Endodermal cell (in vitro differentiated cells): ENCODE data around the gene KIF12. TPM values are rescaled to one million over a fixed set of nuclear protein-coding genes. Genes with fewer than 3 reads are reported as not detected.

ENCODE experiments used
- DNase-seq: peaks from one replicate; pipeline ENCODE4 v3.0.0-alpha.2; 2017
- H3K27ac ChIP-seq: 2 replicates; pipeline ENCODE4 v1.5.1; 2013; ENCODE audit warnings: mild to moderate bottlenecking, low read depth, low read length, moderate library complexity
- H3K27me3 ChIP-seq: 2 replicates; pipeline ENCODE4 v1.6.1; 2013; ENCODE audit warnings: mild to moderate bottlenecking, low read length, moderate library complexity; ENCODE audit not compliant: insufficient read depth, control insufficient read depth, poor library complexity, severe bottlenecking
- H3K36me3 ChIP-seq: 2 replicates; pipeline ENCODE4 v1.7.0; 2013; ENCODE audit warnings: mild to moderate bottlenecking, low read length, moderate library complexity; ENCODE audit not compliant: control insufficient read depth, insufficient read depth
- H3K4me1 ChIP-seq: one replicate; pipeline ENCODE4 v1.7.0; 2013; ENCODE audit warnings: low read length; ENCODE audit not compliant: control insufficient read depth, insufficient read depth
- H3K4me3 ChIP-seq: 2 replicates; pipeline ENCODE4 v1.5.1; 2013; ENCODE audit warnings: mild to moderate bottlenecking, low read length, moderate library complexity
- H3K9ac ChIP-seq: 2 replicates; pipeline ENCODE4 v1.6.1; 2013; ENCODE audit warnings: mild to moderate bottlenecking, low read length, moderate library complexity; ENCODE audit not compliant: poor library complexity, severe bottlenecking; ENCODE audit errors: extremely low read depth
- H3K9me3 ChIP-seq: 2 replicates; pipeline ENCODE4 v1.6.1; 2013; ENCODE audit warnings: mild to moderate bottlenecking, low read length, moderate library complexity; ENCODE audit not compliant: control insufficient read depth
- H3K27ac Mint-ChIP-seq: 2 replicates; pipeline ENCODE4 v1.8.0; 2020; ENCODE audit warnings: mixed read lengths
- H3K27me3 Mint-ChIP-seq: 2 replicates; pipeline ENCODE4 v1.8.0; 2021; ENCODE audit warnings: mild to moderate bottlenecking, mixed read lengths; ENCODE audit not compliant: insufficient read depth
- H3K36me3 Mint-ChIP-seq: 2 replicates; pipeline ENCODE4 v1.8.0; 2020; ENCODE audit warnings: low read depth, mixed read lengths
- H3K4me1 Mint-ChIP-seq: 2 replicates; pipeline ENCODE4 v1.8.0; 2020; ENCODE audit warnings: mixed read lengths
- H3K4me3 Mint-ChIP-seq: 2 replicates; pipeline ENCODE4 v1.8.0; 2020; ENCODE audit warnings: mild to moderate bottlenecking, moderate library complexity, mixed read lengths
- H3K9me3 Mint-ChIP-seq: 2 replicates; pipeline ENCODE4 v1.8.0; 2020; ENCODE audit warnings: mild to moderate bottlenecking, mixed read lengths
- WGBS, 2 experiments: methylation state at CpG; one replicate each; pipeline versions ENCODE4 v1.1.5 to v1.1.7; 2013; ENCODE audit warnings: missing lambda C conversion rate in 2 of 2, mixed read lengths in 1 of 2; ENCODE audit not compliant: insufficient coverage in 1 of 2, insufficient read length in 1 of 2; 5-methylcytosine and 5-hydroxymethylcytosine counted together
- total RNA-seq, 2 donors: library from RNA; stranded (reverse); fragmentation: NEBNext Ultra II Directional in 1 of 2; extraction: Animal tissue kit (Norgen Biotek cat#: 25700) in 1 of 2; gene quantifications; 2 replicates in 1 of 2; 3 replicates in 1 of 2; pipeline ENCODE4 v1.2.1, GENCODE V29; 2021
- TF ChIP-seq, protein P1 (sequence below): fragments of 200-600 bp; sonication (generic); conservative IDR thresholded peaks from 2 replicates; pipeline ENCODE4 v1.5.0; 2021; ENCODE audit warnings: antibody characterized with exemption, mild to moderate bottlenecking

KIF12 gene
- total RNA-seq, 2 donors from 2014 or later: 11.4 to 16.3 TPM

- peaks cover 8% of the 10 kb centered on the region for H3K27me3 ChIP-seq
- H3K4me3 ChIP-seq: no peak overlapping the region
- no peak overlapping the region for H3K4me3 Mint-ChIP-seq
- TF ChIP-seq, protein P1, sequence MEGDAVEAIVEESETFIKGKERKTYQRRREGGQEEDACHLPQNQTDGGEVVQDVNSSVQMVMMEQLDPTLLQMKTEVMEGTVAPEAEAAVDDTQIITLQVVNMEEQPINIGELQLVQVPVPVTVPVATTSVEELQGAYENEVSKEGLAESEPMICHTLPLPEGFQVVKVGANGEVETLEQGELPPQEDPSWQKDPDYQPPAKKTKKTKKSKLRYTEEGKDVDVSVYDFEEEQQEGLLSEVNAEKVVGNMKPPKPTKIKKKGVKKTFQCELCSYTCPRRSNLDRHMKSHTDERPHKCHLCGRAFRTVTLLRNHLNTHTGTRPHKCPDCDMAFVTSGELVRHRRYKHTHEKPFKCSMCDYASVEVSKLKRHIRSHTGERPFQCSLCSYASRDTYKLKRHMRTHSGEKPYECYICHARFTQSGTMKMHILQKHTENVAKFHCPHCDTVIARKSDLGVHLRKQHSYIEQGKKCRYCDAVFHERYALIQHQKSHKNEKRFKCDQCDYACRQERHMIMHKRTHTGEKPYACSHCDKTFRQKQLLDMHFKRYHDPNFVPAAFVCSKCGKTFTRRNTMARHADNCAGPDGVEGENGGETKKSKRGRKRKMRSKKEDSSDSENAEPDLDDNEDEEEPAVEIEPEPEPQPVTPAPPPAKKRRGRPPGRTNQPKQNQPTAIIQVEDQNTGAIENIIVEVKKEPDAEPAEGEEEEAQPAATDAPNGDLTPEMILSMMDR: no peak
- DNase-seq: peak; percentile 26
- H3K27ac Mint-ChIP-seq: no peak overlapping the region
- H3K27ac ChIP-seq: no peak overlapping the region
- H3K4me1 Mint-ChIP-seq: peaks cover under 1% of the 10 kb centered on the region
- no peaks in the 10 kb centered on the region for H3K36me3 Mint-ChIP-seq
- peaks cover 8% of the 10 kb centered on the region for H3K27me3 Mint-ChIP-seq
- no peaks in the 10 kb centered on the region for H3K9me3 Mint-ChIP-seq
- 80 to 91% methylated on average over 1 to 7 of the region's 7 CpGs for WGBS, 2 experiments
- H3K36me3 ChIP-seq: no peaks in the 10 kb centered on the region
- H3K9ac ChIP-seq: no peak overlapping the region
- H3K9me3 ChIP-seq: no peaks in the 10 kb centered on the region
- no peaks in the 10 kb centered on the region for H3K4me1 ChIP-seq
Observed at GRCh38 chr9:114087721-114088120, 11.4 kb downstream of the KIF12 start.

GRCh38 chr9:114086607-114087006 is 12.5 kb downstream of the KIF12 start:
- Histone ChIP-seq H3K27me3 (peaks cover 8% of the 10 kb centered on the region), H3K4me1 (no peaks in the 10 kb centered on the region), H3K9ac (no peak overlapping the region), H3K9me3 (no peaks in the 10 kb centered on the region), H3K4me3 (no peak overlapping the region), H3K36me3 (no peaks in the 10 kb centered on the region), H3K27ac (no peak overlapping the region)
- peaks cover 4% of the 10 kb centered on the region for H3K4me1 Mint-ChIP-seq
- H3K27me3 Mint-ChIP-seq: peaks cover 8% of the 10 kb centered on the region
- H3K36me3 Mint-ChIP-seq: no peaks in the 10 kb centered on the region
- no peak overlapping the region for H3K4me3 Mint-ChIP-seq
- TF ChIP-seq, protein P1: no peak
- no peak overlapping the region for H3K27ac Mint-ChIP-seq
- WGBS, 2 experiments: 88 to 97% methylated on average over 3 to 4 of the region's 4 CpGs
- H3K9me3 Mint-ChIP-seq: no peaks in the 10 kb centered on the region
- peak; percentile 5 for DNase-seq

GRCh38 chr9:114086009-114086408 is 13.1 kb downstream of the KIF12 start:
- Histone ChIP-seq H3K27me3 (peaks cover 8% of the 10 kb centered on the region), H3K4me1 (no peaks in the 10 kb centered on the region), H3K9ac (no peak overlapping the region), H3K4me3 (no peak overlapping the region), H3K9me3 (no peaks in the 10 kb centered on the region), H3K36me3 (no peaks in the 10 kb centered on the region), H3K27ac (no peak overlapping the region)
- DNase-seq: no peak
- H3K4me1 Mint-ChIP-seq: peaks cover 10% of the 10 kb centered on the region
- no peaks in the 10 kb centered on the region for H3K9me3 Mint-ChIP-seq
- no peaks in the 10 kb centered on the region for H3K36me3 Mint-ChIP-seq
- H3K27ac Mint-ChIP-seq: no peak overlapping the region
- WGBS, 2 experiments: 88 to 91% methylated on average over 4 to 6 of the region's 6 CpGs
- H3K4me3 Mint-ChIP-seq: no peak overlapping the region
- TF ChIP-seq, protein P1: no peak
- H3K27me3 Mint-ChIP-seq: peaks cover 9% of the 10 kb centered on the region
